Measurements from ENCODE around the gene NLRC5. TPM values are rescaled to one million over a fixed set of nuclear protein-coding genes. Genes with fewer than 3 reads are reported as not detected.

The NLRC5 gene
- total RNA-seq, 1 experiment from 2014 or later, result 2.4 TPM

DNA sequence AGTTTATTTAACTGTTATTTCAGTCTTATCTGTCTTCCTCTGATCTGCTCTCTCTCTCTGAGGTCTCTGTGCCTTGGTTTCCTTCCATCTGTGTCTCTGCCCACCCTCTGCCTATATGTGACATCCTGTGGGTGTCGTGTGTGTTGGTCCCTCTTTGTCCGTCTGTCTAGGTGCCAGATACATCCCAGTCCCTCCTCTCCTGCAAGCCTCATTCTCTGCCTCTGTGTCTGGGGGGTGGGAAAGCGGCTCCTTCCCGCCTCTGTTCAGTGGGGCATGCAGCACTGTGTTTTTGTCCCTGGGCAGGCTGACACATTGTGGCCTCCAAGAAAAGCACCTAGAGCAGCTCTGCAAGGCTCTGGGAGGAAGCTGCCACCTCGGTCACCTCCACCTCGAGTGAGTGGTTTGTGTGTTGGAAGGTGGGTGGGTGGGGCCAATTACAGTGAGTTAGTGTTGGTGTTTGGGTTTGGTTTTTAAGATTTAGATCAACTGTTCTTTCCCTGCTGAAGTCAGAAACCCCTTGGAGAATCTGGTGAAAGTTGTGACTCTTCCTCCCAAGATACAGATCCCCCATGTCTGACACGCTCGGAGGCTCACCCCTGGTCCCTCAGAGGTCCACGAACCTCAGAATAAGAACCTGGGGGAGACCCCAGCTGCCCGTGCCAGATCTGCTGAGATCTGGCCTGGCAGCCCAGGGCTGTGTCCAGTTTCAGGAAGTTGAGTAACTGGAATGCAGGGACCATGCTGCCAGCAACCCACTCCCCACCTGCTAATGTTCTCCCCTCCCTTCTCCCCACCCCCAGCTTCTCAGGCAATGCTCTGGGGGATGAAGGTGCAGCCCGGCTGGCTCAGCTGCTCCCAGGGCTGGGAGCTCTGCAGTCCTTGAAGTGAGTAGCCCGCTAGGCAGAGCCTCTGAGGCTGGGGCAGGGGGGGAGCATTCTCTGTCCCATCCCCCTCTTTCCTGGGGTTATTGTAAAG is 52.1 kb downstream of the NLRC5 start:
- no peaks in the 10 kb centered on the region for H3K79me2 ChIP-seq (ENCODE audit: insufficient read depth, low read length)

More for the DNA sequence above, 52.1 kb downstream of the NLRC5 start:
- Histone ChIP-seq H3K4ac (ENCODE audit: low read depth, low read length) (no peak overlapping the region), H2BK12ac (ENCODE audit: insufficient read length, low read depth, low read length) (no peak overlapping the region), H2BK120ac (ENCODE audit: low read depth, low read length, poor library complexity, severe bottlenecking) (no peak overlapping the region), H2BK5ac (ENCODE audit: insufficient read length, low read length) (no peak overlapping the region), H4K20me1 (ENCODE audit: control insufficient read depth, insufficient read depth, insufficient read length) (no peaks in the 10 kb centered on the region), H3K9ac (ENCODE audit: extremely low read depth, insufficient read length, low read length) (no peak overlapping the region), H3K27me3 (ENCODE audit: insufficient read depth, low read length) (no peaks in the 10 kb centered on the region), H4K5ac (ENCODE audit: insufficient read length, low read depth, low read length) (no peak overlapping the region), H3K56ac (ENCODE audit: insufficient read length, low read depth, low read length) (no peak overlapping the region), H4K8ac (replicated peaks; ENCODE audit: insufficient read length, low read depth, low read length) (no peak overlapping the region), H4K91ac (ENCODE audit: insufficient read length, low read depth, low read length) (no peak overlapping the region), H3K27ac (ENCODE audit: insufficient read length, low read depth, low read length) (no peak overlapping the region), H3K23ac (ENCODE audit: insufficient read length, low read depth, low read length) (no peak overlapping the region), H2BK20ac (ENCODE audit: low read depth, low read length, poor library complexity, severe bottlenecking) (no peak overlapping the region), H3K23me2 (ENCODE audit: insufficient read length, low read depth, low read length, poor library complexity, severe bottlenecking) (no peaks in the 10 kb centered on the region), H3K14ac (ENCODE audit: insufficient read depth, low read length) (no peak overlapping the region), H3T11ph (ENCODE audit: low read length) (no peak overlapping the region), H3K9me3 (ENCODE audit: control insufficient read depth, low read depth, low read length) (no peaks in the 10 kb centered on the region), H3K4me2 (ENCODE audit: insufficient read depth, insufficient read length, low read length) (no peak overlapping the region), H3K18ac (ENCODE audit: insufficient read length, low read depth, low read length) (no peak overlapping the region), H2BK15ac (ENCODE audit: low read depth, low read length) (no peak overlapping the region), H2AFZ (ENCODE audit: low read length) (no peak overlapping the region), H3K79me1 (ENCODE audit: insufficient read depth, low read depth, low read length, poor library complexity, severe bottlenecking) (no peaks in the 10 kb centered on the region), H2AK5ac (ENCODE audit: insufficient read length, low read length) (no peak overlapping the region), H3K4me1 (ENCODE audit: insufficient read depth, low read length) (peaks cover 3% of the 10 kb centered on the region; the same call in 1 of the 2 replicates)
- WGBS (ENCODE audit: extremely low coverage, insufficient read length, low lambda C conversion rate), result no CpG with 5 or more reads among the region's 12 CpGs
- H3K4me1 Mint-ChIP-seq, result peaks cover 7 to 20% of the 10 kb centered on the region in 2 experiments
- H3K27me3 Mint-ChIP-seq (ENCODE audit: low read depth), result peaks cover 6% of the 10 kb centered on the region; the same call in 1 of the 2 replicates
- peak overlapping the region in 1 of 3 experiments; percentile 88; a peak in 1 of 7 replicates for H3K27ac Mint-ChIP-seq
- no peak for DNase-seq
- TF ChIP-seq, protein P1, sequence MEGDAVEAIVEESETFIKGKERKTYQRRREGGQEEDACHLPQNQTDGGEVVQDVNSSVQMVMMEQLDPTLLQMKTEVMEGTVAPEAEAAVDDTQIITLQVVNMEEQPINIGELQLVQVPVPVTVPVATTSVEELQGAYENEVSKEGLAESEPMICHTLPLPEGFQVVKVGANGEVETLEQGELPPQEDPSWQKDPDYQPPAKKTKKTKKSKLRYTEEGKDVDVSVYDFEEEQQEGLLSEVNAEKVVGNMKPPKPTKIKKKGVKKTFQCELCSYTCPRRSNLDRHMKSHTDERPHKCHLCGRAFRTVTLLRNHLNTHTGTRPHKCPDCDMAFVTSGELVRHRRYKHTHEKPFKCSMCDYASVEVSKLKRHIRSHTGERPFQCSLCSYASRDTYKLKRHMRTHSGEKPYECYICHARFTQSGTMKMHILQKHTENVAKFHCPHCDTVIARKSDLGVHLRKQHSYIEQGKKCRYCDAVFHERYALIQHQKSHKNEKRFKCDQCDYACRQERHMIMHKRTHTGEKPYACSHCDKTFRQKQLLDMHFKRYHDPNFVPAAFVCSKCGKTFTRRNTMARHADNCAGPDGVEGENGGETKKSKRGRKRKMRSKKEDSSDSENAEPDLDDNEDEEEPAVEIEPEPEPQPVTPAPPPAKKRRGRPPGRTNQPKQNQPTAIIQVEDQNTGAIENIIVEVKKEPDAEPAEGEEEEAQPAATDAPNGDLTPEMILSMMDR (conservative IDR thresholded peaks at IDR 0.05), result no peak
- peaks cover 0 to 4% (median 0%) of the 10 kb centered on the region in 3 experiments; a peak in 3 of 7 replicates for H3K36me3 Mint-ChIP-seq (ENCODE audit: insufficient read depth in 1 of 3, low read depth in 3 of 3)
- peaks cover 5% of the 10 kb centered on the region in 2 experiments; a peak in 4 of 5 replicates for H3K9me3 Mint-ChIP-seq
- no peak overlapping the region for H3K4me3 Mint-ChIP-seq

All from H9 (cell line).